HEK293 (cell line): ENCODE measurements around the gene HCRTR2.

ENCODE experiments used
- PRDM10 ChIP-seq: fragments of 450-650 bp; formaldehyde crosslinking; IDR thresholded peaks from 2 replicates; pipeline ENCODE4 v1.5.1; 2016; ENCODE audit warnings: missing biosample characterization, missing genetic modification characterization
- REST ChIP-seq: fragments of 450-650 bp; formaldehyde crosslinking; IDR thresholded peaks from 2 replicates; pipeline ENCODE4 v1.5.1; 2016; ENCODE audit warnings: missing biosample characterization, missing genetic modification characterization
- SALL2 ChIP-seq: fragments of 450-650 bp; formaldehyde crosslinking; IDR thresholded peaks from 2 replicates; pipeline ENCODE4 v1.5.0; 2017; ENCODE audit warnings: missing biosample characterization, mild to moderate bottlenecking, missing genetic modification characterization, borderline replicate concordance
- ZBTB7A ChIP-seq: fragments of 450-650 bp; formaldehyde crosslinking; IDR thresholded peaks from 2 replicates; pipeline ENCODE4 v1.5.1; 2016; ENCODE audit warnings: low read depth, missing biosample characterization, missing genetic modification characterization
- ZNF121 ChIP-seq: fragments of 450-650 bp; formaldehyde crosslinking; IDR thresholded peaks from 2 replicates; pipeline ENCODE4 v1.5.1; 2016; ENCODE audit warnings: missing biosample characterization, missing genetic modification characterization
- ZNF274 ChIP-seq, 2 experiments: fragments of 200-500 bp in 1 of 2; fragments of 450-650 bp in 1 of 2; sonication (Bioruptor generic) in 1 of 2; formaldehyde crosslinking in 1 of 2; IDR thresholded peaks; 2 replicates each; pipeline versions ENCODE4 v1.5.1 to v1.6.1; 2014 to 2016; ENCODE audit warnings: borderline replicate concordance in 1 of 2, inconsistent platforms in 1 of 2, low read length in 1 of 2, missing biosample characterization in 1 of 2, missing genetic modification characterization in 1 of 2
- ZNF324 ChIP-seq: fragments of 450-650 bp; formaldehyde crosslinking; IDR thresholded peaks from 2 replicates; pipeline ENCODE4 v1.5.1; 2016; ENCODE audit warnings: missing biosample characterization, missing genetic modification characterization
- ZNF354C ChIP-seq: fragments of 450-650 bp; formaldehyde crosslinking; IDR thresholded peaks from 2 replicates; pipeline ENCODE4 v1.5.1; 2016; ENCODE audit warnings: missing biosample characterization, missing genetic modification characterization, low read depth, borderline replicate concordance
- ZNF530 ChIP-seq: fragments of 450-650 bp; formaldehyde crosslinking; IDR thresholded peaks from 2 replicates; pipeline ENCODE4 v1.5.1; 2016; ENCODE audit warnings: low read depth, missing biosample characterization, missing genetic modification characterization
- ZNF560 ChIP-seq: fragments of 450-650 bp; formaldehyde crosslinking; IDR thresholded peaks from 2 replicates; pipeline ENCODE4 v1.5.1; 2017; ENCODE audit warnings: missing biosample characterization, missing genetic modification characterization, borderline replicate concordance
- TF ChIP-seq, protein P1 (sequence below): fragments of 450-650 bp; formaldehyde crosslinking; IDR thresholded peaks from 2 replicates; pipeline ENCODE4 v1.5.1; 2016; ENCODE audit warnings: missing biosample characterization, missing genetic modification characterization
- TF ChIP-seq, protein P2 (sequence below): fragments of 450-650 bp; formaldehyde crosslinking; IDR thresholded peaks from 2 replicates; pipeline ENCODE4 v1.5.1; 2016; ENCODE audit warnings: missing biosample characterization, missing genetic modification characterization
- TF ChIP-seq, protein P3 (sequence below): sonication (generic); formaldehyde crosslinking; IDR thresholded peaks from 2 replicates; pipeline ENCODE4 v1.8.1; 2022; ENCODE audit warnings: mild to moderate bottlenecking, moderate library complexity, missing genetic modification reagents

DNA sequence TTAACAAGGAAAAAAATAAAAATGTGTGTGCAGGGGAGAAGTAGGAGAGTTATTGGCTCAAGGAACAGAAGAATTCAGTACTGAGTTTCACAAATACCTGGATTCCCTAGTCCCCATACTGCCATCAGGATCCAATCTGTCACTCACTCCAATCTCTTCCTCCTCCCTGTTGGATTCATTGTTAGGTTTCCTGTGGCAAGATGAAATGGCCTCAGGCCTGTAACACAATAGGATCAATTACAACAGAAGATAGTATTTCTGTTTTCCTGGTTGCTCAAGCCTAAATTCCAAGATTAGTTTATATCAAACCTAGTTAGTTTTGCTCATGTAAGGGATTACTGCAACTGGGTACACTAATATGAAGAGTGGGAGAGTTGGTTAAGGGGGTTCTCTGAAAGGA, 24.4 kb downstream of the HCRTR2 start:
- TF ChIP-seq, protein P1, sequence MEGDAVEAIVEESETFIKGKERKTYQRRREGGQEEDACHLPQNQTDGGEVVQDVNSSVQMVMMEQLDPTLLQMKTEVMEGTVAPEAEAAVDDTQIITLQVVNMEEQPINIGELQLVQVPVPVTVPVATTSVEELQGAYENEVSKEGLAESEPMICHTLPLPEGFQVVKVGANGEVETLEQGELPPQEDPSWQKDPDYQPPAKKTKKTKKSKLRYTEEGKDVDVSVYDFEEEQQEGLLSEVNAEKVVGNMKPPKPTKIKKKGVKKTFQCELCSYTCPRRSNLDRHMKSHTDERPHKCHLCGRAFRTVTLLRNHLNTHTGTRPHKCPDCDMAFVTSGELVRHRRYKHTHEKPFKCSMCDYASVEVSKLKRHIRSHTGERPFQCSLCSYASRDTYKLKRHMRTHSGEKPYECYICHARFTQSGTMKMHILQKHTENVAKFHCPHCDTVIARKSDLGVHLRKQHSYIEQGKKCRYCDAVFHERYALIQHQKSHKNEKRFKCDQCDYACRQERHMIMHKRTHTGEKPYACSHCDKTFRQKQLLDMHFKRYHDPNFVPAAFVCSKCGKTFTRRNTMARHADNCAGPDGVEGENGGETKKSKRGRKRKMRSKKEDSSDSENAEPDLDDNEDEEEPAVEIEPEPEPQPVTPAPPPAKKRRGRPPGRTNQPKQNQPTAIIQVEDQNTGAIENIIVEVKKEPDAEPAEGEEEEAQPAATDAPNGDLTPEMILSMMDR (tag by site-specific recombination) = no peak
- TF ChIP-seq ZNF530 (tag by site-specific recombination) (no peak), ZNF354C (tag by site-specific recombination) (no peak), SALL2 (tag by site-specific recombination) (no peak), PRDM10 (tag by site-specific recombination) (no peak), ZNF121 (tag by site-specific recombination) (no peak), ZNF560 (tag by site-specific recombination) (no peak), REST (tag by site-specific recombination) (no peak), ZBTB7A (no peak), ZNF324 (tag by site-specific recombination) (no peak), ZNF274 (IDR thresholded peaks at IDR 0.05; ENCODE audit: low read length) (no peak), ZNF274 (tag by site-specific recombination; IDR thresholded peaks at IDR 0.05; ENCODE audit: borderline replicate concordance) (no peak)
- TF ChIP-seq, protein P2, sequence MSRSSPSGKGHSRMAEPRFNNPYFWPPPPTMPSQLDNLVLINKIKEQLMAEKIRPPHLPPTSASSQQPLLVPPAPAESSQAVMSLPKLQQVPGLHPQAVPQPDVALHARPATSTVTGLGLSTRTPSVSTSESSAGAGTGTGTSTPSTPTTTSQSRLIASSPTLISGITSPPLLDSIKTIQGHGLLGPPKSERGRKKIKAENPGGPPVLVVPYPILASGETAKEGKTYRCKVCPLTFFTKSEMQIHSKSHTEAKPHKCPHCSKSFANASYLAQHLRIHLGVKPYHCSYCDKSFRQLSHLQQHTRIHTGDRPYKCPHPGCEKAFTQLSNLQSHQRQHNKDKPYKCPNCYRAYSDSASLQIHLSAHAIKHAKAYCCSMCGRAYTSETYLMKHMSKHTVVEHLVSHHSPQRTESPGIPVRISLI (tag by site-specific recombination) = no peak
- TF ChIP-seq, protein P3, sequence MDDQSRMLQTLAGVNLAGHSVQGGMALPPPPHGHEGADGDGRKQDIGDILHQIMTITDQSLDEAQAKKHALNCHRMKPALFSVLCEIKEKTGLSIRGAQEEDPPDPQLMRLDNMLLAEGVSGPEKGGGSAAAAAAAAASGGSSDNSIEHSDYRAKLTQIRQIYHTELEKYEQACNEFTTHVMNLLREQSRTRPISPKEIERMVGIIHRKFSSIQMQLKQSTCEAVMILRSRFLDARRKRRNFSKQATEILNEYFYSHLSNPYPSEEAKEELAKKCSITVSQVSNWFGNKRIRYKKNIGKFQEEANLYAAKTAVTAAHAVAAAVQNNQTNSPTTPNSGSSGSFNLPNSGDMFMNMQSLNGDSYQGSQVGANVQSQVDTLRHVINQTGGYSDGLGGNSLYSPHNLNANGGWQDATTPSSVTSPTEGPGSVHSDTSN (CRISPR knock-in tag) = no peak
